GM12873 (cell line): ENCODE results near the gene ZNF414.

Experiments
- CTCF ChIP-seq: IDR thresholded peaks from 2 replicates; pipeline ENCODE4 v1.5.1; 2012; ENCODE audit warnings: low read depth, mild to moderate bottlenecking, moderate library complexity, low read length, control low read depth; ENCODE audit not compliant: insufficient read depth; ENCODE audit errors: missing control alignments

ZNF414 gene

GRCh38 chr19:8461376-8461775, 52.6 kb downstream of the ZNF414 start:
- TF ChIP-seq CTCF: no peak

- no peak for TF ChIP-seq CTCF
Observed at GRCh38 chr19:8460516-8461298, 53.3 kb downstream of the ZNF414 start.
